Cerebellar cortex (tissue), 1 donor: Measurements from ENCODE around the gene PHF24.
A peak's percentile ranks its signal among the peaks of the same experiment; 100 is the strongest.
"Not testable (repeated sequence)": the region's sequence is repeated elsewhere in the genome, so short reads cannot be mapped to it uniquely, and the experiment has no call there.

Experiments
- DNase-seq: peaks from one replicate; pipeline ENCODE4 v3.0.0-alpha.2; 2015; ENCODE audit warnings: low spot score

PHF24 gene

GRCh38 chr9:34957492-34958410 lies at the start of gene PHF24:
Gene PHF24 (plus strand): TSS chr9:34958285. CDS start chr9:34971299, 13,014 bp downstream.
- DNase-seq: peak; percentile 46

GRCh38 chr9:34927061-34927460 lies 31.0 kb upstream of the PHF24 start:
- DNase-seq: no peak

GRCh38 chr9:34928921-34929320 lies 29.2 kb upstream of the PHF24 start:
- DNase-seq: no peak

- peak; percentile 42 for DNase-seq
Measured at GRCh38 chr9:34929506-34930102, 28.5 kb upstream of the PHF24 start.

GRCh38 chr9:34939989-34940388 lies 18.1 kb upstream of the PHF24 start:
- not testable (repeated sequence) for DNase-seq

- no peak for DNase-seq
Measured at GRCh38 chr9:34948451-34948850, 9.6 kb upstream of the PHF24 start.

- no peak for DNase-seq
Measured at GRCh38 chr9:34954225-34954624, 3.9 kb upstream of the PHF24 start.

GRCh38 chr9:34956066-34956465 lies 2.0 kb upstream of the PHF24 start:
- not testable (repeated sequence) for DNase-seq

- no peak for DNase-seq
Measured at GRCh38 chr9:34956648-34957047, 1.4 kb upstream of the PHF24 start.

- no peak for DNase-seq
Measured at GRCh38 chr9:34958411-34958982, 412 bp downstream of the PHF24 start.

GRCh38 chr9:34959461-34959860 lies 1.4 kb downstream of the PHF24 start:
- DNase-seq: no peak

GRCh38 chr9:34961574-34962490 lies 3.7 kb downstream of the PHF24 start:
- DNase-seq: no peak

- peak; percentile 21 for DNase-seq
Measured at GRCh38 chr9:34962546-34962945, 4.5 kb downstream of the PHF24 start.

GRCh38 chr9:34963552-34963951 lies 5.5 kb downstream of the PHF24 start:
- DNase-seq: no peak

- DNase-seq: no peak
Measured at GRCh38 chr9:34964458-34964857, 6.4 kb downstream of the PHF24 start.

GRCh38 chr9:34971146-34971811 lies 13.2 kb downstream of the PHF24 start:
- DNase-seq: no peak

- no peak for DNase-seq
Measured at GRCh38 chr9:34974664-34975063, 16.6 kb downstream of the PHF24 start.

- DNase-seq: no peak
Measured at GRCh38 chr9:34976441-34976840, 18.4 kb downstream of the PHF24 start.

- DNase-seq: no peak
Measured at GRCh38 chr9:34976992-34977391, 18.9 kb downstream of the PHF24 start.

- DNase-seq: no peak
Measured at GRCh38 chr9:34980181-34980761, 22.2 kb downstream of the PHF24 start.

- no peak for DNase-seq
Measured at GRCh38 chr9:34982361-34982760, 24.3 kb downstream of the PHF24 start.
